B cell (primary cell): ENCODE results near the gene EXOSC10. TPM values are rescaled to one million over a fixed set of nuclear protein-coding genes. Genes with fewer than 3 reads are reported as not detected.

ENCODE experiments used
- ATAC-seq: fragments of 200-7000 bp; cut with Tn5 transposase; one replicate; pipeline ENCODE4 v1.10.0; 2021; ENCODE audit warnings: low read depth, mild to moderate bottlenecking, moderate number of reproducible peaks, moderate library complexity
- CTCF ChIA-PET: fragments of 350-600 bp; sonication (Branson Sonifier 250); formaldehyde crosslinking; loops from one replicate; lab custom pipeline; 2021; ENCODE audit warnings: antibody characterized with exemption, inconsistent platforms; lab: Charles Lee
- POLR2A ChIA-PET: fragments of 350-600 bp; sonication (Branson Sonifier 250); formaldehyde crosslinking; loops from one replicate; lab custom pipeline; 2021; ENCODE audit warnings: antibody characterized with exemption; lab: Charles Lee
- DNase-seq: peaks from one replicate; pipeline ENCODE4 v3.0.0; 2013
- H2AFZ ChIP-seq: 2 replicates; pipeline ENCODE4 v1.6.1; 2012; ENCODE audit warnings: mild to moderate bottlenecking, low read depth, low read length; ENCODE audit not compliant: insufficient read depth, poor library complexity, severe bottlenecking
- H3K27ac ChIP-seq, 2 donors: 1 replicate in 1 of 2; 2 replicates in 1 of 2; pipeline ENCODE4 v1.5.1; 2012 to 2013; ENCODE audit warnings: low read length in 2 of 2, mild to moderate bottlenecking in 2 of 2, moderate library complexity in 1 of 2
- H3K27me3 ChIP-seq, 4 experiments: fragments of 200-600 bp in 1 of 4; sonication (generic) in 1 of 4; replicated peaks in 1 of 4; 1 replicate in 2 of 4; 2 replicates in 2 of 4; pipeline versions ENCODE4 v1.6.1 to v1.7.0; 2013 to 2016; ENCODE audit warnings: low read length in 3 of 4, mild to moderate bottlenecking in 2 of 4, mixed read lengths in 1 of 4, moderate library complexity in 1 of 4; ENCODE audit not compliant: insufficient read depth in 4 of 4, control insufficient read depth in 3 of 4; ENCODE audit errors: control extremely low read depth in 1 of 4
- H3K36me3 ChIP-seq, 2 experiments: replicated peaks in 1 of 2; 1 replicate in 1 of 2; 2 replicates in 1 of 2; pipeline versions ENCODE4 v1.6.1 to v1.7.1; 2013; ENCODE audit warnings: low read length in 1 of 2; ENCODE audit not compliant: insufficient read depth in 2 of 2, control insufficient read depth in 1 of 2; ENCODE audit errors: control extremely low read depth in 1 of 2, extremely low read depth in 1 of 2
- H3K4me1 ChIP-seq, 2 donors: fragments of 200-600 bp in 1 of 2; sonication (generic) in 1 of 2; 1 replicate in 1 of 2; 2 replicates in 1 of 2; pipeline versions ENCODE4 v1.5.1 to v1.6.1; 2013 to 2017; ENCODE audit warnings: low read length in 2 of 2; ENCODE audit not compliant: control insufficient read depth in 2 of 2, insufficient read depth in 2 of 2
- H3K4me2 ChIP-seq: replicated peaks from 2 replicates; pipeline ENCODE3; 2012; ENCODE audit warnings: mild to moderate bottlenecking, low read depth, low read length; ENCODE audit not compliant: poor library complexity, severe bottlenecking
- H3K4me3 ChIP-seq, 5 experiments: fragments of 200-600 bp in 1 of 5; sonication (generic) in 1 of 5; 1 replicate in 3 of 5; 2 replicates in 2 of 5; pipeline versions ENCODE4 v1.5.1 to v1.7.0; 2011 to 2016; ENCODE audit warnings: low read length in 4 of 5, mild to moderate bottlenecking in 4 of 5, low read depth in 2 of 5, control low read depth in 1 of 5, moderate library complexity in 1 of 5; ENCODE audit not compliant: insufficient read depth in 1 of 5; ENCODE audit errors: control extremely low read depth in 1 of 5, extremely low read depth in 1 of 5
- H3K79me2 ChIP-seq: fragments of 200-600 bp; sonication (generic); one replicate; pipeline ENCODE4 v1.6.0; 2016; ENCODE audit warnings: low read length; ENCODE audit not compliant: control insufficient read depth, insufficient read depth
- H3K9ac ChIP-seq: fragments of 200-600 bp; sonication (generic); 2 replicates; pipeline ENCODE4 v1.6.1; 2017; ENCODE audit warnings: mild to moderate bottlenecking, low read length, moderate library complexity
- H3K9me3 ChIP-seq, 3 donors: one replicate each; pipeline versions ENCODE4 v1.6.1 to v1.7.1; 2013; ENCODE audit warnings: low read length in 2 of 3; ENCODE audit not compliant: control insufficient read depth in 2 of 3, insufficient read depth in 1 of 3; ENCODE audit errors: control extremely low read depth in 1 of 3
- H4K20me1 ChIP-seq: 2 replicates; pipeline ENCODE4 v1.6.0; 2012; ENCODE audit warnings: mild to moderate bottlenecking, low read length; ENCODE audit not compliant: insufficient read depth, control insufficient read depth, poor library complexity, severe bottlenecking
- H3K27ac Mint-ChIP-seq: one replicate; pipeline ENCODE4 v1.8.0; 2021; ENCODE audit warnings: mixed read lengths
- H3K27me3 Mint-ChIP-seq: one replicate; pipeline ENCODE4 v1.8.0; 2021; ENCODE audit warnings: mixed read lengths
- H3K4me1 Mint-ChIP-seq: one replicate; pipeline ENCODE4 v1.8.0; 2021; ENCODE audit warnings: mixed read lengths
- H3K4me3 Mint-ChIP-seq: one replicate; pipeline ENCODE4 v1.8.0; 2021; ENCODE audit warnings: mixed read lengths
- H3K9me3 Mint-ChIP-seq: one replicate; pipeline ENCODE4 v1.8.0; 2022; ENCODE audit warnings: mixed read lengths; ENCODE audit not compliant: insufficient read depth
- EZH2 ChIP-seq: IDR thresholded peaks from 2 replicates; pipeline ENCODE4 v1.6.1; 2012; ENCODE audit warnings: borderline replicate concordance, low read depth, mild to moderate bottlenecking, moderate library complexity, low read length; ENCODE audit not compliant: insufficient read depth, poor library complexity, severe bottlenecking
- WGBS: methylation state at CpG from one replicate; pipeline ENCODE4 v1.1.5; 2013; ENCODE audit warnings: missing lambda C conversion rate; ENCODE audit not compliant: insufficient coverage; 5-methylcytosine and 5-hydroxymethylcytosine counted together
- intact Hi-C: fragments of 100-400 bp; cut with micrococcal nuclease; formaldehyde crosslinking; loops from one replicate; pipeline ENCODE4 v1.10.0; 2022
- polyA plus RNA-seq: library from polyadenylated mRNA; depleted of rRNA; stranded (reverse); fragments of >200 nt; gene quantifications from 2 replicates; pipeline ENCODE4 v1.2.3, GENCODE V29; 2012
- total RNA-seq, 2 donors: library from RNA; stranded (reverse); fragments of 120-200 nt in 1 of 2; gene quantifications; 1 replicate in 1 of 2; 2 replicates in 1 of 2; pipeline versions ENCODE4 v1.2.3 to v1.2.4, GENCODE V29; 2013 to 2022
- TF ChIP-seq, protein P1 (sequence below): fragments of 200-600 bp; IDR thresholded peaks from one replicate; pipeline ENCODE4 v1.8.0; 2022; ENCODE audit warnings: antibody characterized with exemption, mild to moderate bottlenecking

Gene EXOSC10
- total and polyA plus RNA-seq, 2 donors (not counting 1 experiment from before 2014, with no cell fraction given), result 83.4 to 119 TPM

DNA sequence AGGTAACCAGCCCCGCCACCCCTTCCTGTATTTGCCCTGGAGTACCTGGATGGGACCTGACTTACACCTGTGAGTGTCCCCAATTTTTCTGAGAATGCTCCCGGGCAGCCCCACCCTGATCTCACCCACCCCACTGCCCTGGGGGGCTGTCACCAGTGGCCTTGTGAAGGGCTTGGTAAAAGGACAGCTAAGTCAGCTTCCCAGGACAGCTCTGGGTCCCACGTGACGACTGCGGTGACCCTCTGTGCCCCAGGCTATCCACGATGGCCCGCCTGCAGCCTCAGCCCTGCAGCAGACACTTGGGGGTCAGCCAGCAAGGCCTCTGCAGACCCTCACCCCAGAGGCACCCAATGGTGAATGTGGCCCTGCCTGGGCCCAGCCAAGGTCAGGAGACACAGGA lies 45.5 kb downstream of the EXOSC10 start:
- Mint-ChIP-seq H3K9me3 (no peaks in the 10 kb centered on the region), H3K4me3 (no peak overlapping the region), H3K27me3 (no peaks in the 10 kb centered on the region), H3K27ac (no peak overlapping the region), H3K4me1 (peaks cover 19% of the 10 kb centered on the region)
- Histone ChIP-seq H3K36me3 (peaks cover 0 to 6% of the 10 kb centered on the region in 2 experiments), H3K9ac (no peak overlapping the region), H3K79me2 (peaks cover 9% of the 10 kb centered on the region), H3K27me3 (no peaks in the 10 kb centered on the region), H3K4me2 (no peak overlapping the region), H3K4me1 (peaks cover 8 to 15% of the 10 kb centered on the region in 2 donors), H3K9me3 (no peaks in the 10 kb centered on the region), H3K4me3 (no peak overlapping the region), H3K27ac (no peak overlapping the region), H2AFZ (no peak overlapping the region), H4K20me1 (peaks cover 6% of the 10 kb centered on the region)
- 95% methylated on average over 6 of the region's 7 CpGs for WGBS
- TF ChIP-seq EZH2, result no peak
- TF ChIP-seq, protein P1, sequence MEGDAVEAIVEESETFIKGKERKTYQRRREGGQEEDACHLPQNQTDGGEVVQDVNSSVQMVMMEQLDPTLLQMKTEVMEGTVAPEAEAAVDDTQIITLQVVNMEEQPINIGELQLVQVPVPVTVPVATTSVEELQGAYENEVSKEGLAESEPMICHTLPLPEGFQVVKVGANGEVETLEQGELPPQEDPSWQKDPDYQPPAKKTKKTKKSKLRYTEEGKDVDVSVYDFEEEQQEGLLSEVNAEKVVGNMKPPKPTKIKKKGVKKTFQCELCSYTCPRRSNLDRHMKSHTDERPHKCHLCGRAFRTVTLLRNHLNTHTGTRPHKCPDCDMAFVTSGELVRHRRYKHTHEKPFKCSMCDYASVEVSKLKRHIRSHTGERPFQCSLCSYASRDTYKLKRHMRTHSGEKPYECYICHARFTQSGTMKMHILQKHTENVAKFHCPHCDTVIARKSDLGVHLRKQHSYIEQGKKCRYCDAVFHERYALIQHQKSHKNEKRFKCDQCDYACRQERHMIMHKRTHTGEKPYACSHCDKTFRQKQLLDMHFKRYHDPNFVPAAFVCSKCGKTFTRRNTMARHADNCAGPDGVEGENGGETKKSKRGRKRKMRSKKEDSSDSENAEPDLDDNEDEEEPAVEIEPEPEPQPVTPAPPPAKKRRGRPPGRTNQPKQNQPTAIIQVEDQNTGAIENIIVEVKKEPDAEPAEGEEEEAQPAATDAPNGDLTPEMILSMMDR, result no peak
- ATAC-seq, result no peak
- intact Hi-C loops, result no loop called here
- no peak for DNase-seq
- CTCF ChIA-PET, result interaction anchor here (1.4 kb wide), 1 partner anchor 17 kb away, joined by 6 read pairs; no protein-coding TSS in a partner anchor
- POLR2A ChIA-PET, result no interaction called here

DNA sequence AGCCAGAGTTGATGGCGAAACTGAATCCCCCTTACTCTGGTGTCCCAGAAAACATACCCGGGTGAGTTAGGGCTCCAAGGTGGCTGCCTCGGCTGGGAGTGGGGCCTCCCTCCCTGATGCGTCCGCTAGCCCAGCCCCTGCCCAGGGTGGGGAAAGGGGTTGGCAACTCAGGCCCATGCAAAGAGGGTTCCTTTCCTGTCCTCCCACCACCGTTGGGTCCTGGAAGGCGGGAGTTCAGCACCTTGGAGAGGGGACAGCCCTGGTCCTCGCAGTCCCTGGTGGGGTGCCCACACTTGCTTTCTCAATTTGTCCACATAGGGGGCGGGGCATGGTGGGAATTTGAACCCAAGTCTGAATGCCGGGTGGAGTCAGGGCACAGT lies 45.9 kb downstream of the EXOSC10 start:
- ChIA-PET CTCF (interaction anchor here (1.4 kb wide), 1 partner anchor 16 kb away, joined by 6 read pairs; no protein-coding TSS in a partner anchor), POLR2A (no interaction called here)
- TF ChIP-seq, protein P1, result no peak
- no peak for TF ChIP-seq EZH2
- no peak for ATAC-seq
- H3K27ac ChIP-seq, result no peak overlapping the region
- no peak overlapping the region for H2AFZ ChIP-seq
- no peak overlapping the region for H3K9ac ChIP-seq
- peaks cover 5% of the 10 kb centered on the region for H3K79me2 ChIP-seq
- peaks cover 3% of the 10 kb centered on the region for H4K20me1 ChIP-seq
- 77% methylated on average over 8 of the region's 10 CpGs for WGBS
- H3K4me3 ChIP-seq, result no peak overlapping the region
- DNase-seq, result no peak
- intact Hi-C loops, result no loop called here
- Mint-ChIP-seq H3K27me3 (no peaks in the 10 kb centered on the region), H3K27ac (no peak overlapping the region), H3K4me1 (peaks cover 15% of the 10 kb centered on the region), H3K4me3 (no peak overlapping the region), H3K9me3 (no peaks in the 10 kb centered on the region)
- no peaks in the 10 kb centered on the region for H3K27me3 ChIP-seq
- no peaks in the 10 kb centered on the region for H3K9me3 ChIP-seq
- no peak overlapping the region for H3K4me2 ChIP-seq
- peaks cover 3 to 11% of the 10 kb centered on the region in 2 donors for H3K4me1 ChIP-seq
- H3K36me3 ChIP-seq, result peaks cover 0 to 6% of the 10 kb centered on the region in 2 experiments
